HepG2 (cell line): ENCODE data around the gene CLIC1. TPM values are rescaled to one million over a fixed set of nuclear protein-coding genes. Genes with fewer than 3 reads are reported as not detected.

ENCODE experiments used
- ARNT ChIP-seq: fragments of 450-650 bp; IDR thresholded peaks from 2 replicates; pipeline ENCODE4 v1.6.1; 2017
- ATF1 ChIP-seq: IDR thresholded peaks from 2 replicates; pipeline ENCODE4 v1.6.1; 2016; ENCODE audit warnings: mild to moderate bottlenecking, control low read depth
- CREB3 ChIP-seq: sonication (generic); formaldehyde crosslinking; IDR thresholded peaks from 2 replicates; pipeline ENCODE4 v1.5.0; 2020; ENCODE audit warnings: missing genetic modification reagents
- DZIP1 ChIP-seq: sonication (generic); formaldehyde crosslinking; IDR thresholded peaks from 2 replicates; pipeline ENCODE4 v1.5.0; 2020; ENCODE audit warnings: mild to moderate bottlenecking, missing genetic modification reagents
- FOXK1 ChIP-seq: sonication (generic); formaldehyde crosslinking; IDR thresholded peaks from 2 replicates; pipeline ENCODE4 v1.4.0; 2020; ENCODE audit warnings: low read depth, missing genetic modification reagents, borderline replicate concordance
- IKZF1 ChIP-seq: fragments of 450-650 bp; IDR thresholded peaks from 2 replicates; pipeline ENCODE4 v1.7.1; 2016
- LCORL ChIP-seq, 2 experiments: fragments of 450-650 bp in 1 of 2; sonication (generic) in 1 of 2; formaldehyde crosslinking in 1 of 2; IDR thresholded peaks; 2 replicates each; pipeline versions ENCODE4 v1.5.0 to v1.6.1; 2017 to 2020; ENCODE audit warnings: antibody characterized with exemption in 1 of 2, missing genetic modification reagents in 1 of 2
- MEF2D ChIP-seq: sonication (generic); formaldehyde crosslinking; IDR thresholded peaks from 2 replicates; pipeline ENCODE4 v1.5.1; 2020; ENCODE audit warnings: mild to moderate bottlenecking, missing genetic modification reagents
- NFAT5 ChIP-seq: sonication (generic); formaldehyde crosslinking; IDR thresholded peaks from 2 replicates; pipeline ENCODE4 v1.4.0; 2020; ENCODE audit warnings: missing genetic modification reagents
- NR2C2 ChIP-seq: sonication (generic); formaldehyde crosslinking; IDR thresholded peaks from 2 replicates; pipeline ENCODE4 v1.4.0; 2020; ENCODE audit warnings: missing genetic modification reagents, mild to moderate bottlenecking, moderate library complexity, borderline replicate concordance
- TAF1 ChIP-seq: sonication (generic); formaldehyde crosslinking; IDR thresholded peaks from 2 replicates; pipeline ENCODE4 v1.4.0; 2020; ENCODE audit warnings: missing genetic modification reagents
- XBP1 ChIP-seq: sonication (generic); formaldehyde crosslinking; IDR thresholded peaks from 2 replicates; pipeline ENCODE4 v1.5.0; 2020; ENCODE audit warnings: missing genetic modification reagents
- YY1 ChIP-seq: IDR thresholded peaks from 2 replicates; pipeline ENCODE4 v1.6.1; 2011; ENCODE audit warnings: low read length, low read depth, moderate library complexity, mild to moderate bottlenecking; ENCODE audit not compliant: insufficient read depth, insufficient replicate concordance
- ZC3H13 ChIP-seq: sonication (generic); formaldehyde crosslinking; IDR thresholded peaks from 2 replicates; pipeline ENCODE4 v1.8.1; 2023; ENCODE audit warnings: mild to moderate bottlenecking, missing genetic modification reagents, moderate library complexity
- ZC3H4 ChIP-seq: sonication (generic); formaldehyde crosslinking; IDR thresholded peaks from 2 replicates; pipeline ENCODE4 v1.4.0; 2020; ENCODE audit warnings: missing genetic modification reagents, borderline replicate concordance
- ZIK1 ChIP-seq: sonication (generic); formaldehyde crosslinking; IDR thresholded peaks from 2 replicates; pipeline ENCODE4 v1.5.0; 2020; ENCODE audit warnings: mild to moderate bottlenecking, low read depth, missing genetic modification reagents, borderline replicate concordance
- ZNF138 ChIP-seq: sonication (generic); formaldehyde crosslinking; IDR thresholded peaks from 2 replicates; pipeline ENCODE4 v1.5.0; 2020; ENCODE audit warnings: mild to moderate bottlenecking, low read depth, missing genetic modification reagents
- ZNF451 ChIP-seq: sonication (generic); formaldehyde crosslinking; IDR thresholded peaks from 2 replicates; pipeline ENCODE4 v1.5.0; 2020; ENCODE audit warnings: mild to moderate bottlenecking, missing genetic modification reagents
- ZNF589 ChIP-seq: sonication (generic); formaldehyde crosslinking; conservative IDR thresholded peaks from 2 replicates; pipeline ENCODE4 v1.8.0; 2022; ENCODE audit warnings: mild to moderate bottlenecking, moderate library complexity, missing genetic modification reagents
- ZNF660 ChIP-seq: sonication (generic); formaldehyde crosslinking; IDR thresholded peaks from 2 replicates; pipeline ENCODE4 v1.5.1; 2020; ENCODE audit warnings: mild to moderate bottlenecking, low read depth, missing genetic modification reagents, borderline replicate concordance
- polyA plus RNA-seq, 8 experiments: library from polyadenylated mRNA; depleted of rRNA in 3 of 8; stranded (reverse) in 7 of 8; unstranded in 1 of 8; fragments of >200 nt; fragmentation: Illumina TruSeq in 4 of 8; extraction: Trizol in 4 of 8; gene quantifications; 2 replicates each; pipeline versions ENCODE4 v1.2.1 to v1.2.3, GENCODE V29; 2011 to 2016; ENCODE audit warnings: low read depth in 4 of 8, missing spikeins in 1 of 8, mixed read lengths in 1 of 8; ENCODE audit not compliant: insufficient read depth in 1 of 8
- total RNA-seq, 5 experiments: library from RNA; depleted of rRNA; stranded (reverse); fragments of >200 nt; fragmentation: Illumina TruSeq; extraction: Trizol; gene quantifications; 2 replicates each; pipeline ENCODE4 v1.2.3, GENCODE V29; 2016; ENCODE audit warnings: low read depth in 1 of 5

CLIC1 gene
- total and polyA plus RNA-seq, 2 of the 13 experiments (the other 11 are each of a cell fraction or from before 2014, with no cell fraction given), result 602 to 891 TPM

GRCh38 chr6:31739639-31740396 lies 3.5 kb upstream of the CLIC1 start, which contains the start of gene MSH5 (continued):
- TF ChIP-seq DZIP1 (CRISPR knock-in tag), result peak; percentile 96
- peak; percentile 85 for TF ChIP-seq YY1
- TF ChIP-seq NFAT5 (CRISPR knock-in tag), result peak; percentile 98
- TF ChIP-seq FOXK1 (CRISPR knock-in tag), result peak; percentile 72; the same call in 1 of the 2 replicates
- no peak for TF ChIP-seq IKZF1
- peak; percentile 99 for TF ChIP-seq ZIK1
- no peak for TF ChIP-seq ARNT
- peak; percentile 99 for TF ChIP-seq ZNF451
- no peak for TF ChIP-seq LCORL (IDR thresholded peaks at IDR 0.05)
- peak; percentile 96 for TF ChIP-seq LCORL (CRISPR knock-in tag; IDR thresholded peaks at IDR 0.05)
- peak; percentile 97 for TF ChIP-seq ZC3H13 (CRISPR knock-in tag)
- peak; percentile 61; the same call in 1 of the 2 replicates for TF ChIP-seq NR2C2
- TF ChIP-seq ZNF138 (CRISPR knock-in tag), result peak; percentile 76; the same call in 1 of the 2 replicates
- TF ChIP-seq XBP1 (CRISPR knock-in tag), result 0 out of 2 replicates have a peak, but pooled peaks have one; percentile 20
- TF ChIP-seq MEF2D, result peak; percentile 85
- peak; percentile 99 for TF ChIP-seq ZNF589
- TF ChIP-seq ATF1 (CRISPR knock-in tag), result peak; percentile 87
- TF ChIP-seq CREB3 (CRISPR knock-in tag), result no peak; the same call in none of the 2 replicates
- TF ChIP-seq ZNF660 (CRISPR knock-in tag), result peak; percentile 94; the same call in 1 of the 2 replicates
- no peak; the same call in 1 of the 2 replicates for TF ChIP-seq ZC3H4
- TF ChIP-seq TAF1 (CRISPR knock-in tag), result peak; percentile 89
